ENCODE results near the gene NDUFC1.
"Not testable (repeated sequence)": the region's sequence is repeated elsewhere in the genome, so short reads cannot be mapped to it uniquely, and the experiment has no call there.

NDUFC1 gene

GRCh38 chr4:139299536-139299935, 2.7 kb downstream of the NDUFC1 start:
- DNase-seq (ENCODE audit: low read depth, low spot score): no peak

DNA sequence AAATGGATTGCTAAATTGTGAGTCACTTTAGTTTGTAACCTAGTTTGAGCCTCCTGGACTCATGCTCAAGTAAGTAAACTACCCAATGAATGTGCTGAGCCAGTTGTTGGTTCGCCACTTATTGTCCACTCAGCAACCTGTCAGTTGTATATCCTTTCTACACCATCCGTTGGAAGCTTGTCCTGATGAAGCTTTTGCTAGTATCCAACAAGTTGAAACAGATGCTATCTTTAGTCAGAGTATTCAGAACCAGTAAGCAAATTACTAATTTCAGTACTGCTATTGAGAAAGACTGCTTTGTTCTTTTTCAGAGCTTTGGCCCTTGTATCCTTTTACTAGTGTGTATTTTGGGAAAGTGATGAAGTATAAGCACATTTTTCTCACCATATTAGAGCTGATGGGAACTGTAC, 5.3 kb downstream of the NDUFC1 start:
- no peak for DNase-seq (ENCODE audit: low read depth, low spot score)

DNA sequence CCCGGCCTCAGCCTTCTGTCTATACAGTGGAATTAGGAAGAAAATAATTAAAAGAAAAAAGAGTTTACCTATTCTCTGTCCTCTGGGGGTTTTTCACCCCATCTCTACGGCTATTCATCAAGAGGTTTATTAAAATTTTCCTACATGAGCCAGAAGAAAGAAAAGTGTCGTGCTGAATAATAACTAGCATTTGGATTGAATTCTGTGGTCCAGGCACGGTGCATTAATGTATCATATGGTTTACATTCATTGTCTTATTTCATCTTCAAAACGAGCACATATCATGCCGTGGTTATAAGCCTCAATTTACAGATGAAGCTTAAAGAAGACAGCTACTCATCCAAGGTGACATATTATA, 6.4 kb downstream of the NDUFC1 start:
- no peak for DNase-seq (ENCODE audit: low read depth, low spot score)

DNA sequence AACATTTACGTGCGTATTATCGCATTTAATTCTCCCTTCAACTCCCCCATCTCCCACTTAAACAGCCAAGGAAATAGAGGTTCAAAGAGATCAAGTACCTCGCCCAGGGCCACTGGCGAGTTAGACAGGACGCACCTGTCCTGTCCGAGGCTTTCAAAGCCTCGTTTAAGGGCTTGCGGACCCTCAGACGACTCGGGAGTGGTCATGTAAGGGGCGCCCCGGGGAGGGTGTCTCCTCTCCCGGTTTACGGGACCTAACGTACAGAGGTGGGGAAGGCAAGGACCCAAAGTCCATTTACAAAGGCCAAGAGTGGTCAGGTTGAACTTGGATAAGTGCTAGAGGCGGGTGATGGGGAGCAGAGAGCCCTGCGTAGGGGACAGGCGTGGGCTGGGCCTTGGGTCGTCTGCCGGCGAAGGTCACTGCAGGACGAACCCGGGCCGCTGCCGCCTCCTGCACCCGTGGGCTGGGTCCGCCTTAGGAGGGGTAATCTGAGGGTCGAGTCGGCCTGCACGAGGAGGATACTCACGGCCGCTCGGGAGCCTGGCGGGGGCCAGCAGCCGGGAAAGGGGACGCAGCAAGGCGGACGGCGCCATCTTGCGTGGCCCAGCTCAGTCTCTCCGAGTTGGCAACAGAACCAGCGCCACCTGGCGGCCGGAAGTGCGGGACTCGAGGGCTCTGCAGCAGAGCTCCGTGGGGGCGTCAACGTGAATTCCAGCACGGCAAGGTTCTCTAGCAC, 6.9 kb downstream of the NDUFC1 start:
- DNase-seq (ENCODE audit: low read depth, low spot score): peak; percentile 96

DNA sequence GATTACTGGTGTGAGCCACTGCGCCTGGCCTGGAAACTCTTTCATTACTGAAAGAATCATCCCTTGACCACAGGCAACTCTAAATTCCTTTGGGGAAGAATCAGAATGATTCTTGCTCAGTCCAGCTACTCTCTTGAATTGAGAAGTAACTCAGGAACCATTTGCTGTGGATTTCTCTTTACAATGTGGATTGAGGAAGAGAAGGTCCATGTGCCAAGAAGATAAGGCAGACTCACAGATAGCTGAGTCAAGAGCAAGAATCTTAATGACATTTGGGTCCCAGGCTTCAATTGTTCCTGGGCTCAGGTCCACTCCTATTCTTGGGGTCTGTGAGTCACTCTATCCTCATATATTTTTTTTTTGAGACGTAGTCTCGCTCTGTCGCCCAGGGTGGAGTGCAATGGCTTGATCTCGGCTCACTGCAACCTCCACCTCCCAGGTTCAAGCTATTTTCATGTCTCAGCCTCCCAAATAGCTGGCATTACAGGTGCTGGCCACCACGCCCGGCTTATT, 16.0 kb downstream of the NDUFC1 start:
- DNase-seq (ENCODE audit: low read depth, low spot score): no peak

- DNase-seq (ENCODE audit: low read depth, low spot score): no peak
Measured at GRCh38 chr4:139282721-139283075, 19.6 kb downstream of the NDUFC1 start.

- no peak for DNase-seq (ENCODE audit: low read depth, low spot score)
Measured at GRCh38 chr4:139282065-139282720, 20.1 kb downstream of the NDUFC1 start.

GRCh38 chr4:139279760-139280620, 22.3 kb downstream of the NDUFC1 start, which contains the start of gene MGARP:
MGARP (minus strand) TSS chr4:139280225; CDS start chr4:139280158, 67 bp downstream.
- peak; percentile 66 for DNase-seq (ENCODE audit: low read depth, low spot score)

GRCh38 chr4:139278912-139279759, 23.1 kb downstream of the NDUFC1 start:
- peak; percentile 47 for DNase-seq (ENCODE audit: low read depth, low spot score)

GRCh38 chr4:139278485-139278884, 23.8 kb downstream of the NDUFC1 start:
- no peak for DNase-seq (ENCODE audit: low read depth, low spot score)

GRCh38 chr4:139275281-139275735, 27.0 kb downstream of the NDUFC1 start:
- no peak for DNase-seq (ENCODE audit: low read depth, low spot score)

GRCh38 chr4:139274790-139275189, 27.5 kb downstream of the NDUFC1 start:
- no peak for DNase-seq (ENCODE audit: low read depth, low spot score)

GRCh38 chr4:139273835-139274234, 28.4 kb downstream of the NDUFC1 start:
- no peak for DNase-seq (ENCODE audit: low read depth, low spot score)

DNA sequence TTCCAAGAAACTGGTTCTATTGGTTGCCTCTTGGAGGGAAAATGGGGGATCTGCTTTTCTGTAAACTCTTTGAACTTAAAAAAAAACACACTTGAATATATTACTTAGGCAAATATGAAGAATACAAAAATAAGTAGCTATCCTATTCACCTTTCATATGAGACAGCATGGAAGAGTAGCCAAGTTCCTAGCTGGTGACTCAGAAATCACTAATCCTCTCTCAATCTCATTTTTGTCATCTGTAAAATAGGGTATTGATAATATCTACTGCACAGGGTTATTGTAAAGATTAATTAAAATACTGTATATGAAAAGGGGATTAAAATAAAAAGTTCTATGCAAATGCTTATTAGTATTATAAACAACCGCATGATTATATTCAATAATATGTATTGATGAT, 35.0 kb downstream of the NDUFC1 start:
- DNase-seq (ENCODE audit: low read depth, low spot score): no peak

DNA sequence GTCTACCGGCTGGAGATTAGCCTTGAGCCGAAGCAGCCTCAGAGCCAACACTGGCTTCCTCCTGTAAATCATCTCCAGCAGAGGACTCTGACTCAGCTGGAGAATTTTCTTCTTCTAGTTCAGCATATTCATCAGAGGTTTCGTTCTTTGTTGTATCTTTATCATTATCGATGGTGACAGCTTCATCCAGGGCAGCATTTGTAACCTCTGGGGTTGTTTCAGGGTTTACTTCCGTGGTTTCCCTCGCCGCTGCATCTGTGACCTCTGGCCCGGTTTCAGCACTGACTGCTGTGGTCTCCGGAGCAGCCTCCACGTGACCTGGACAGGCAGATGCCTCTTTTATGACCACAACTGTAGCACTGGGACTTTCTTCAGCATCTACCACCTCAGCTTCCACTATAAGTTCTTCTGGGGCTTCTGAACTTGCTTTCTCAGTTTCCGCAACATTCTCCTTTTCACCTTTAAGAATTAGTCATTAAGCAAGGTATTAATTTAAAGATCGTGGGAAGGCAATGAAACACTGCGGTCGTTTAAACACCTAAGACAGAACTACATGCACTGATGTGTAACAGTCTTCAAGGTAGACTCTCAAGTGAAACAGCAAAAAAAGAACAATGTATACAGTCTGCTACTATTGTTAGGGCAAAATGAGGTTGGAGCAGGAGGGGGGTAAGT, 35.6 kb downstream of the NDUFC1 start:
- peak; percentile 75 for DNase-seq (ENCODE audit: low read depth, low spot score)

GRCh38 chr4:139266208-139266582, 36.1 kb downstream of the NDUFC1 start:
- DNase-seq (ENCODE audit: low read depth, low spot score): no peak

- no peak for DNase-seq (ENCODE audit: low read depth, low spot score)
Measured at GRCh38 chr4:139265654-139266053, 36.6 kb downstream of the NDUFC1 start.

GRCh38 chr4:139256349-139256748, 45.9 kb downstream of the NDUFC1 start:
- no peak for DNase-seq (ENCODE audit: low read depth, low spot score)

- DNase-seq (ENCODE audit: low read depth, low spot score): not testable (repeated sequence)
Measured at GRCh38 chr4:139255581-139255980, 46.7 kb downstream of the NDUFC1 start.

GRCh38 chr4:139253713-139254112, 48.6 kb downstream of the NDUFC1 start:
- no peak for DNase-seq (ENCODE audit: low read depth, low spot score)

- DNase-seq (ENCODE audit: low read depth, low spot score): no peak
Measured at GRCh38 chr4:139253046-139253445, 49.2 kb downstream of the NDUFC1 start.

All from ELF-1 (cell line).